HL-60 (cell line): Measurements from ENCODE around the gene FCHSD2.
"Not testable (repeated sequence)": the region's sequence is repeated elsewhere in the genome, so short reads cannot be mapped to it uniquely, and the experiment has no call there.

Source experiments
- CTCF ChIP-seq: IDR thresholded peaks from one replicate; pipeline ENCODE4 v1.5.1; 2011; ENCODE audit warnings: low read length, control low read depth, inconsistent platforms; ENCODE audit not compliant: insufficient read depth
- GABPA ChIP-seq: IDR thresholded peaks from 2 replicates; pipeline ENCODE4 v1.6.1; 2012; ENCODE audit warnings: low read depth

GRCh38 chr11:73027840-73028239 lies 114.3 kb downstream of the FCHSD2 start:
- not testable (repeated sequence) for TF ChIP-seq CTCF, GABPA
